HG02970 (cell line): ENCODE measurements around the gene ATCAY.

ENCODE experiments used
- ATAC-seq: cut with Tn5 transposase; IDR thresholded peaks from one replicate; pipeline ENCODE4 v1.9.1; 2021; ENCODE audit warnings: mild to moderate bottlenecking, moderate library complexity, moderate number of reproducible peaks; ENCODE audit not compliant: unreplicated experiment, low FRiP score

The ATCAY gene, protein sequence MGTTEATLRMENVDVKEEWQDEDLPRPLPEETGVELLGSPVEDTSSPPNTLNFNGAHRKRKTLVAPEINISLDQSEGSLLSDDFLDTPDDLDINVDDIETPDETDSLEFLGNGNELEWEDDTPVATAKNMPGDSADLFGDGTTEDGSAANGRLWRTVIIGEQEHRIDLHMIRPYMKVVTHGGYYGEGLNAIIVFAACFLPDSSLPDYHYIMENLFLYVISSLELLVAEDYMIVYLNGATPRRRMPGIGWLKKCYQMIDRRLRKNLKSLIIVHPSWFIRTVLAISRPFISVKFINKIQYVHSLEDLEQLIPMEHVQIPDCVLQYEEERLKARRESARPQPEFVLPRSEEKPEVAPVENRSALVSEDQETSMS

DNA sequence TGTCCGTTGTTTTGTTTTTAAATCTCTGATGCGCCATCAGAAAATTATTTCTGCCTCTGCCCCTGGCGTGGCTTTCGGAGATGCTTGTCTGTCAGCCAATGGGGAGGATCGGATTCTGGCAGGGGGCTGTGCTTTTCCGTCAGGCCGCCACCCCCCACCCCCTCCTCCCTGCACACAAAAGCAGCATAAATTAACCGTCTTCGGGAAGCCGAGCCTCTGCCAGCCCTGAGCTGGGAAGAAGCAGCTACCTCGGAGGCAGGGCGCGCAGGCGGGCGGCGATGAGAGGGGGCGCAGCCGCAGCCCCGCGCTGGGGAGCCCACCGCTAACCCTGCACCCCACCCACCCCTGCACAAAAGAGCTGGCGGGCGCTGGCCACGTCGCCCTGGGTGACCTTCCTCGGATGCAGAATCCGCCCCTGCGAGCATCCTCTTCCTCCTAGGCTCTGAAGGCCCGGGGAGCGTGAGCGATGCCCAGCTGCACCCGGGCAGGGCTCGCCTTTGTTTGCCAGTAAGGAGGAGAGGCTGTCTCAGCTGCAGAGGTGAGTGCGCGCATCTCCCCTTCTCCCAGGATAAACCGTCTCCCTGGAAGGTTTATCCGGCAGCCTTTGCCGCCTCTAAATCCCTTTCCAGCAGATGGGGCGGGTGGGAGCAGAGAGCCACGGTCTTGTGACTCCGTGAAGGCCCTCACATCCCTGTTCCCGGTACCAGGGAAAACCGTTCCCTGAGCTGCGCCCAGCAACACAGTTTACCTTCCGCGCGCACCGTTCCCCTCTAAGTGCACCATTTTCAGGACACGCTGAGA is at the start of gene ATCAY:
Gene ATCAY (plus strand): TSS at position 215 of the 801 bp plus-strand sequence. CDS start 5,083 bp downstream, outside the sequence.
- ATAC-seq = no peak

DNA sequence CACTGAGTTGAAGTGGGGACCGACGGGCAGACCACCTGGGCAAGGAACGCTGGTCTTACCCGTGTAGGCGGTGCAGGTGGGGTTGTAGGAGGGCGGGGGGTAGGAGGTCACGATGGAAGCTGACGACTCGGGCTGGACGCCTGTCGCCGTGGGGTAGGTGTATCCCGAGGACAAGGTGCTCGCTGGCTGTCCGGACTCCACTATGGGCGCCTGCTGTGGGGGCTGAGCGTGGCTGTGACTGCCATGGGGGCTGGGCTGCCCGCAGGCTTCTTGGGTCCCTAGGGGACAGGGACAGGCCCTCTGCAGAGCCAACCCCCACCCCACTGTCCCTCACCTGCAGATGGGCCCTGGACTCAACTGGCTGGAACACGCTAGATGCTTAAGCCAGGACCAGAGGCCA is 48.9 kb upstream of the ATCAY start:
- ATAC-seq = no peak

DNA sequence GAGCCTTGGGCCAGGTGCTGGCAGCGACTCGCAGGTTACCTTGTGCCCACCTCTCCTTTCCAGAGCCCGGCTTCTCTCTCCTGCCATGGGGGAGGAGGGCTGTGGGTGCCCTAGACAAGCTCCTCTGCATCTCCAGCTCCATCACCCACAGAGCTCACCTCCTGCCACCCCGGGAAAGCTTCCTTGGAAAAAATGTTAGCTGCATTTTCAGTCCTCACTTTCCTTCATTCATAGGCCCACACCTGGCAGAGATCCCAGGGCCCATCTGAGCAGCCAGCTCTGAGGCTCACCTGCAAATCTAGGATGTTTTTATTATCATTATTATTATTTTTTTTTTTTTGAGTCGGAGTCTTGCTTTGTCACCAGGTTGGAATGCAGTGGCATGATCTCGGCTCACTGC is 48.5 kb upstream of the ATCAY start:
- ATAC-seq = no peak

DNA sequence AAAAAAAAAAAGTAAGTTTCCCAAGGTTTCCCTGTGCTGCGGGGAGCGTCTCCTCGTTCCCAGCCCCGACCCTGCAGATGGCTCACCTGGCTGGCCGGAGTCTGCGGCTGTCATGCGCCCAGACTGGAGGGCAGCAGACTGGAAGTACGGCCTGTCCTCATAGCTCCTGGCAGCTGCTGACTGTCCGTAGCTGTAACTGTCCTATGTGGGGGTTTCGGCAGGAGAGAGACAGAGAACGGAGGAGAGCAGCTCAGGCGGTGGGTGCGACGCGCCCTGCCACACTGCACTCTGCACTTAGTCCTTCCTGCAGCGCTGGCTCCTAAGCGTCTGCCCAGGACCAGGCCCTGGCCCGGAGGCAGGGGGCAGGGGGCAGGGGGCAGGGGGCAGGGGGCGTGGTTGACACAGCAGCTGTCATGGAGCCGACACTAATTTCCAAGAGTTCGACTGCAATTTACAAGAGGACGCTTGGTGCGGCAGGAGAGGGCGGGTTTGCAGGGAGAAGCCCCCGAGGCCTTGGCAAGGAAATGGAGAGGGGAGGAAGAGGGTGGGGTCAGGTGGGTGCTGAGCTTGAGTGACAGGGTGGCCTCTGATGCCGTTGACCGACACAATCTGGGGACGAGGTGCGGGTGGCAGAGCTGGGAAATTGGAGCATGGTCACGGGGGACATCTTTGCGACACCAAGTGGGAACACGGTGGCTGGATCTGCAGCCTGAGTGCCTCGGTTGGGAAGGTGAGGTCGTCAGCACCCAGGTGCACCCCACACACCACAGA is 46.7 kb upstream of the ATCAY start:
- ATAC-seq = no peak

DNA sequence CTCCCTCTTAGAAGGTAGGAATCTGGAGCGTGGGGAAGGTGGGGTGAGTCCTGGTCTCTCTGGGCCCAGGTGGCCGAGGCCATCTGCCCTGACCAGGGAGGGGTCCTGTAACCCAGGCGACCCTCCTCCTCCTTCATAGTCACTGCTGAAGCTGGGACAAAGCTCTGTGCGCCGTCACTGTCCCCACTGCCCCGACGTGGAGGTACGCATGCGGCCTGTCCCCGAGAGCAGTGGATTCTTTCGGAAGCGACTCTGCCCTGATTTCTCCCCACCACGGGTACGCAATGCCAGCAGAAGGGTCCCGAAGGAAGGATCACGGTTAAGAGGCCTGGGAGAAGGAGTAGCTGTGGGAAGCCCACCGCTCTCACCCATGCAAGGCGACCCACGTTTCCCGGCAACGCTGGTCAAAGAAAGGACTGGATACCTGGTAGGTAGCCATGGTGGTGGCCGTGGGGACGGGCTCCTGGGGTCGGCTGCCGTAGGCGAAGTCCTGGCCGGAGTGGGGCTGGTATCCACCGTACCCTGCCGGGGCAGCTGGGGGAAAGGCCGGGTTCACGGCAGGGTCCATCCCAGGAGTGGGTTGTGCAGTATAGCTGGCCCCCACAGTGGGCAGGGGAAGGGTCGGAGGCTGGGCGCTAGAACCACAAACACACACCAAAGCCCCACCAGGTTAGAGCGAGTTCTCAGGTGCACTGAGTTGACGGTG is 46.0 kb upstream of the ATCAY start:
- ATAC-seq = no peak

DNA sequence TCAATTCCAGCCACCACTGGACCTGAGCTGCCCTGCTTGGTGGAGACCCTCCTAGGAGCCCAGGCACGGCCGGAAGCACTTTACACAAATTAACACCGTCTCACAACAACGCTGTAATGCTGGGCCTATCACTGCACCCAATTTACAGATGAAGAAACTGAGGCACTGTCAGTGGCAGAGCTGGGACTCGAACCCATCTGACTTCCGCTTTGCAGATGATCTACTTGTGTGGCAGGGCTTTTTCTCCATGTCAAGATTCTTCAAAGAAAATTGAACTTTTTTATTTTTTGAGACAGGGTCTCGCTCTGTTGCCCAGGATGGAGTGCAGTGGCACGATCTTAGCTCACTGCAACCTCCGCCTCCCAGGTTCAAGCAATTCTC is 45.4 kb upstream of the ATCAY start:
- ATAC-seq = no peak

DNA sequence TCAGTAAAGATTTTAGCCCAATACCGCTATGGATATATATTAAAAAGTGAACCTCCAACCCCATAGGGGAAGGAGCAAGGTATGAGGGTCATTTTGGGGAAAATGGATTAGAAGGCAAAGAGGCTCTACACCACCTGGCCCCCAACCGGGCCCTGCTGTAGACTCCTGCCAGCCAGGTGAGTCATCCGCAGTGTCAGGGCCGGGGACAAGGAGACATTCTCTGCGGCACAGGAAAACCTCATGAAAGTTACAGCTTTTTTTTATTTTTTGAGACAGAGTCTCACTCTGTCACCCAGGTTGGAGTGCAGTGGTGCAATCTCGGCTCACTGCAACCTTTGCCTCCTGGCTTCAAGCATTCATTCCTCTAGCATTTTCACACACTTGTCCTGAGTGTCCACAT is 43.6 kb upstream of the ATCAY start:
- ATAC-seq = no peak

DNA sequence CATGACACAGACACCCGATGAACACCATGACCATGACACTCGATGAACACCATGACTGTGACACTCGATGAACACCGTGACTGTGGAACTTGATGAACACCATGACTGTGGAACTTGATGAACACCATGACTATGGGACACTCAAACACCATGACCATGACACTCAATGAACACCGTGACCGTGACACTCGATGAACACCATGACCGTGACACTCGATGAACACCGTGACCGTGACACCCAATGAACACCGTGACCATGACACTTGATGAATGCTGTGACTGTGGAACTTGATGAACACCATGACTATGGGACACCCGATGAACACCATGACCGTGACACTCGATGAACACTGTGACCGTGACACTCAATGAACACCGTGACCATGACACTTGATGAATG is 43.2 kb upstream of the ATCAY start:
- ATAC-seq = no peak

DNA sequence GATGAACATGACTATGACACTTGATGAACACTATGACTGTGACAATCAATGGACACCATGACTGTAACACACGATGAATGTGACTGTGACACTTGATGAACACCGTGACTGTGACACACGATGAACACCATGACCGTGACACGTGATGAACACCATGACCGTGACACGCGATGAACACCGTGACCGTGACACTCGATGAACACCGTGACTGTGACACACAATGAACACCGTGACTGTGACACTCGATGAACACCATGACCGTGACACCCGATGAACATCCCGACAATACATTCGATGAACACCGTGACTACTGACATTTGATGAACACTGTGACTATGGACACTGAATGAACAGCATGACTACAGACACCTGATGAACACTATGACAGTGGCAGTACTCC is 42.6 kb upstream of the ATCAY start:
- no peak for ATAC-seq

DNA sequence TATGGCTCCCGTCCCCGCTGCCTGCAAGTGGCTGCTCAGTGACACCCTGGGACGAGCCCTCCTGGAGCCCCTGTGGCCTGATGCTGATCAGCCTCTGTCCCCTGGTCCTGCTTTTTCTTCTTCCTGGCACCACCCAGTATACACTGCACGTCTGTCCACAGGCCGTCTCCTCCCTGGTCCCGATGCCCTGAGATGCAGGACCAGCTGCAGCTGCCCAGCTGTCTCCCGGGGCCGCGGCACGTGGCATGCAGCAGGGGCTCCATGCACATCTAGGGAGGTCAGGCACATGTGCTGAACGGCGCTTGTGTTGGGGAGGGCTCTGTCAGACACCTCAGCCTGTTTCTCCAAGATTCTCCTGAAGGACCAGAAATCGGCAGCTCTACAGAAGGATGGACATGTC is 41.8 kb upstream of the ATCAY start:
- no peak for ATAC-seq

DNA sequence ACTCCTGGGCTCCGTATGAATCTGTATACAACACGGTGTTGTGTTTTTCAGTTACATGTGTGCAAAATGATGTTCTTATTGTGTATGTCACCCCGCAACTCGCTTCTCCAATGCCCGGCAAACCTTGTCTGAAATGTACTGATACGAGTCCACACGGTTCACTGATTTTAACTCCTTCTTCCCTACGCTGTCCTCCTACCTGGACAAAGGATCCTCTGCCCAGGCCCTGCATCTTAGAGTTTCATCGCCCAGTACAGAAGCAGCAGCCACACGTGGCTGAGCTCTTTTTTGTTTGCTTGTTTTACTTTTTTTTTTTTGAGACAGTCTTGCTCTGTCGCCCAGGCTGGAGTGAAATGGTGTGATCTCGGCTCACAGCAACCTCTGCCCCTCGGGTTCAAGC is 40.5 kb upstream of the ATCAY start:
- no peak for ATAC-seq

DNA sequence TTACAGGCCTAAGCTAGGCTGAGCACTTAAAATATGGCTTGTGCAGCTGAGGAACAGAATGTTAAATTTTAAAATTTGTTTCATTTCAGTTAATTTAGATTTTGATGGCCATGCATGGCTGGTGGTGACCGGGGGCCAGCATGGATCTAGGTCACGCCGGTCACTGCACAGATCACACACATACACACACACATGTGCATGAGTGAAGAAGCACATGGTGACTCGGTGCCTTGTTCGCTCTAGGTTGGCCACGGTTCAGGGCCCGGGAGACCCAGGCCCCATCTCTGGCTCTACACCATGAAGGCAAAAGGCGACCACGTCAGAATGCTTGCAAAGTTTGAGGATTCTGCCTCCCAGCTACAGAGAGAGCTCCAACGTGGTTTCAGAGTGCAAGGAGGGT is 39.7 kb upstream of the ATCAY start:
- ATAC-seq = no peak

DNA sequence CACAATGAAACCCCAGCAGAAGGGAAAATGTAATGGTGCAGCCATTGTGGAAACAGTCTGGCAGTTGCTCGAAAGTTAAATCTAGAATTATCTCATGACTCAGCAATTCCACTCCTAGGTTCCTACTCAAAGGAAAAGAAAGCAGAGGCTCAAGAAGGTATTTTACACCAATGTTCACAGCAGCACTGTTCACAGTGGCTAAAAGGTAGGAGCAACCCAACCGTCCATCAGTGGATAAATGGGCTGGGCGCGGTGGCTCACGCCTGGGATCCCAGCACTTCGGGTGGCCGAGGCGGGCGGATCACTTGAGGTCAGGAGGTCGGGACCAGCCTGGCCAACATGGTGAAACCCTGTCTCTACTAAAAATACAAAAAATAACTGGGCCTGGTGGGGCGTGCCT is 37.5 kb upstream of the ATCAY start:
- no peak for ATAC-seq

DNA sequence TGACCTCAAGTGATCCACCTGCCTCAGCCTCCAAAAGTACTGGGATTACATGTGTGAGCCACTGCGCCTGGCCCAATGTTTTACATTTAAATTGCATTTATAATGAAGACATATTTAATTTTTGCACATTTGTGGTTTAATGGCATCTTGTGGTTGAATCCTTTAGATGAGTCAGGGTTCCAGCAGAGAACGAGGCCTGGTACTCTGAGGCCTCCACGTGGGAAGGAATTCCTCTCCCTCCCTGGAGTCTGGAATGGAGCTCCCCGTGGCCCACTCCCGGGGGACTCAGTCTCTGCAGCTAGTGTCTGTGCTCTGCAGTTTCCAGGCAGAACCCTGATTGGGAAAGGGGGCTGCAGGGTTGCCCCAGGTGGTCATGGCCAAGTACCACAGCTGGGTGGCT is 35.9 kb upstream of the ATCAY start:
- ATAC-seq = no peak

DNA sequence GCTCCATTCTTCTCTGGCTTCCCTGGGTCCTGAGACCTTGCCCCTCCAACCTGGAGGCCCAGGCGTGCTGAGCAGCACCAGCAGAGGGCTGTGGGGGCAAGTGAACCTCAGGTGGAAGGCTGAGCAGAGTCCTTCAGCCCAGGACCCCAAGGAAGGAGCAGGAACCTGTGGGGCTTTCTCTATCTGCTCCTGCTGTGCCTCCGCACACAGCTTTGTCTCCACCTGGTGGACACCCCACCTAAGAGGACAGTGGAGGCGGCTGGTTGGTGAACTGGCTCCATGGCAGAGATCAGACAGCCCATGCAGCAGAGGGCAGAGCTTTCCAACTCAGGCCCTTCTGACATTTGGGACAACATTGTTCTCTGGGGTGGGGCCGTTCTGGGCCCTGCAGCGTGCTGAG is 31.4 kb upstream of the ATCAY start:
- ATAC-seq = no peak

DNA sequence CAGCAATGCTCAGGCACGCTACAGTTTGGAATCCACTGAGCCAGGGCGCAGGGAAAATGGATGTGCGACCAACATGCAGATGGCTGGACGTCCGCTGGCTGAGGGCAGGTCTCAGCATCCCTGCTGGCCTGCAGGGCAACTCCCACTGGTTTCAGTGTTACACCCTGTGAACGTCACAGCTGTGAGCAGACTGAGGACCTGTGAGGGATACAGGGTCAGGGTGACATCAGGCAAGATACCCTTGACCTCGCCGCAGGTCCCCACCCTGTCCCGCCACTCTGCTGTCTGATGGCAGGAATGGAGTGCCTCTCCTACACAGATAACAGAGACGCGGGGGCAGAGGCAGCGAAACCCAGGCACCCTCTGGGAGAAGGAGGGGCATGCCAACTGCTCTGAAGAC is 30.7 kb upstream of the ATCAY start:
- ATAC-seq = no peak

DNA sequence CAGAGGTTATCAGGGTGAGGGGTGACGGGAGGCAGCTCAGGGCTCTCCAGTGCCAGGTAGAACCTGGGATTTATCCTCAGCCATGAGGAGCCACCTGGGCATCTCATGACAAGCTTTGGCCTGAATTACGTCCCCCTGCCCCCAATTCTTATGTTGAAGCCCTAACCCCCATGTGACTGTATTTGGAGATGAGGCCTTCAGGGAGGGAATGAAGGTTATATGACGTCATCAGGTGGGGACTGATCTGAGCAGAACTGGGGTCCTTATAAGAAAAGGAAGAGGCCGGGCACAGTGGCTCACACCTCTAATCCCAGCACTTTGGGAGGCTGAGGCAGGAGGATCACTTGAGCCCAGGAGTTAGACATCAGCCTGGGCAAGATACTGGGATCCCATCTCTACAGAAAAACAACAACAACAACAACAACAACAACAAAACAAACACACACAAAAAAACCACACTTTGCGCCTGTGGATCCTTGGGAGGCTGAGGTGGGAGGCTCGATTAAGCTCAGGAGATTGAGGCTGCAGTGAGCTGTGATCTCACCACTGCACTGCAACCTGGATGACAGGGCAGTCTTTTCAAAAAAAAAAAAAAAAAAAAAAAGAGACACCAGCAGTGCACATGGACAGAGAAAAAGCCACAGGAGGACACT is 30.0 kb upstream of the ATCAY start:
- ATAC-seq = no peak

DNA sequence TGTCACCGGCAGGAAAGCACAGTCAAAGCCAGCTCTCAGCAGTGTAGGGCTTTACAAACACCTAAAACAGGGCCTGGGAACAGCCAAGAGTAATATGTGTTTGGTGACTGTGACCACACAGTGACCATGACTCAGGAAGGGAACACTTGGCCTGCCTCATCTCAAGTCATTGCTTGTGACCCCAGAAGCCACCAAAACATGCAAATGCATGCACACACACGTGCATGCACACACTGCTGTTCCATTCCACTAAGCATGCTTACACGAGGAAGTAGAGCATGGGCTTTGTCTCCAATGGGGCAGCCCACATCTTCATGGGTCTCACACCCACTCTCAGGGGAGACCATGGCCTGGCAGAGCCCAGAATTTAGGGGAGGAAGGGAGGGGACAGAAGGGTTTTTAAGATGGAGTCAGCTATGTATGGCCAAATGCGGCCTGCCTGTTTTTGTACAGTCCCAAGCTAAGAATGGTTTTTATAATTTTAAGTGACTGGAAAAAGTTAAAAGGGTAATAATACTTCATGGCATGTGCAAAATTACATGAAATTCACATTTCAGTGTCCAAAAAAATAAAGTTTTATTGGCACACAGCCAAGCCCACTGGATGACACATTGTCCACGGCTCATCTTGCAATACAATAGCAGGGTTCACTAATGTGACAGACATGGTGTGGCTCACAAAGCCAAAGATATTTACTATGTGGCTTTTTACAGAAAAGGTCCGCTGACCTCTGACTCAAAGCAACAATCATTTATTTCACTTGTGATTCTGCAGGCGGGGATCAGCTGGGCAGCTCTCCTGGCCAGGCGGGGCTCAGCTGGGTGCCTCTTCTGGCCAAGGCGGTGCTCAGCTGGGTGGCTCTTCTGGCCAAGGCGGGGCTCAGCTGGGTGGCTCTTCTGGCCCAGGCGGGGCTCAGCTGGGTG is 29.0 kb upstream of the ATCAY start:
- ATAC-seq = no peak

DNA sequence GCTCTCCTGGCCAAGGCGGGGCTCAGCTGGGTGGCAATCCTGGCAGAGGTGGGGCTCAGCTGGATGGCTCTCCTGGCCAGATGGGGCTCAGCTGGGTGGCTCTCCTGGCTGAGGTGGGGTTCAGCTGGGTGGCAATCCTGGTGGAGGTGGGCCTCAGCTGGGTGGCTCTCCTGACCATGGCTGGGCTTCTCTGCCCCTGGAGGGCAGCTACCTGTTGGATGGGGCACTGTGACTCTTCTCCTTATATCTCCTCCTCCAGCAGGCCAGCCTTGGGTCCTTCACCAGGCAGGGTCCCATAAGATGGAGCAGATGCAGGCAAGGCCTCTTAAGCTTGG is 28.3 kb upstream of the ATCAY start:
- ATAC-seq = no peak
